Measurements from ENCODE around the gene CCDC88A. TPM values are rescaled to one million over a fixed set of nuclear protein-coding genes. Genes with fewer than 3 reads are reported as not detected.
"Not testable (repeated sequence)": the region's sequence is repeated elsewhere in the genome, so short reads cannot be mapped to it uniquely, and the experiment has no call there.

The CCDC88A gene
- total RNA-seq, 3 donors from 2014 or later: 36.1 to 74.6 (median 50.1) TPM

- intact Hi-C loops (cut with DNase I; ENCODE audit: low total_unique reads): no loop called here
- Histone ChIP-seq H3K27ac (no peak overlapping the region), H3K4me3 (no peak overlapping the region), H3K36me3 (no peaks in the 10 kb centered on the region), H3K9me3 (no peaks in the 10 kb centered on the region), H3K4me1 (no peaks in the 10 kb centered on the region), H3K27me3 (no peaks in the 10 kb centered on the region)
- DNase-seq (ENCODE audit: low spot score in 2 of 2): no peak
- TF ChIP-seq POLR2A (IDR thresholded peaks at IDR 0.05) (no peak), POLR2AphosphoS5 (IDR thresholded peaks at IDR 0.05) (no peak), CTCF (IDR thresholded peaks at IDR 0.05) (no peak)
Measured at GRCh38 chr2:55363636-55364035, 56.0 kb downstream of the CCDC88A start.

GRCh38 chr2:55361465-55362189 lies 58.0 kb downstream of the CCDC88A start:
- H3K9me3 ChIP-seq: no peaks in the 10 kb centered on the region
- TF ChIP-seq POLR2A (IDR thresholded peaks at IDR 0.05): no peak
- no peaks in the 10 kb centered on the region for H3K36me3 ChIP-seq
- H3K4me1 ChIP-seq: no peaks in the 10 kb centered on the region
- no peak overlapping the region for H3K27ac ChIP-seq
- DNase-seq (ENCODE audit: low spot score in 2 of 2): no peak
- intact Hi-C loops (cut with DNase I; ENCODE audit: low total_unique reads): no loop called here
- H3K27me3 ChIP-seq: no peaks in the 10 kb centered on the region
- H3K4me3 ChIP-seq: no peak overlapping the region

- H3K4me3 ChIP-seq: no peak overlapping the region
- DNase-seq (ENCODE audit: low spot score in 2 of 2): no peak
- TF ChIP-seq POLR2AphosphoS5 (IDR thresholded peaks at IDR 0.05): no peak
- no peak for TF ChIP-seq POLR2A (IDR thresholded peaks at IDR 0.05)
- no peak for TF ChIP-seq CTCF (IDR thresholded peaks at IDR 0.05)
- H3K9me3 ChIP-seq: no peaks in the 10 kb centered on the region
- intact Hi-C loops (cut with DNase I; ENCODE audit: low total_unique reads): no loop called here
- H3K27me3 ChIP-seq: no peaks in the 10 kb centered on the region
- no peaks in the 10 kb centered on the region for H3K36me3 ChIP-seq
- H3K27ac ChIP-seq: no peak overlapping the region
- H3K4me1 ChIP-seq: no peaks in the 10 kb centered on the region
Measured at GRCh38 chr2:55358451-55358850, 61.2 kb downstream of the CCDC88A start.

- Histone ChIP-seq H3K4me3 (no peak overlapping the region), H3K36me3 (no peaks in the 10 kb centered on the region), H3K9me3 (no peaks in the 10 kb centered on the region), H3K4me1 (no peaks in the 10 kb centered on the region), H3K27me3 (no peaks in the 10 kb centered on the region), H3K27ac (no peak overlapping the region)
- no peak for DNase-seq (ENCODE audit: low spot score in 2 of 2)
- TF ChIP-seq POLR2A (IDR thresholded peaks at IDR 0.05): no peak
- no peak for TF ChIP-seq CTCF (IDR thresholded peaks at IDR 0.05)
- no peak for TF ChIP-seq POLR2AphosphoS5 (IDR thresholded peaks at IDR 0.05)
- intact Hi-C loops (cut with DNase I; ENCODE audit: low total_unique reads): no loop called here
Measured at GRCh38 chr2:55357927-55358326, 61.7 kb downstream of the CCDC88A start.

GRCh38 chr2:55357164-55357563 lies 62.5 kb downstream of the CCDC88A start:
- Histone ChIP-seq H3K4me1 (no peaks in the 10 kb centered on the region), H3K27ac (no peak overlapping the region), H3K9me3 (no peaks in the 10 kb centered on the region), H3K4me3 (no peak overlapping the region), H3K36me3 (no peaks in the 10 kb centered on the region), H3K27me3 (no peaks in the 10 kb centered on the region)
- TF ChIP-seq CTCF (IDR thresholded peaks at IDR 0.05) (no peak), POLR2AphosphoS5 (IDR thresholded peaks at IDR 0.05) (no peak), POLR2A (IDR thresholded peaks at IDR 0.05) (no peak)
- DNase-seq (ENCODE audit: low spot score in 2 of 2): no peak
- intact Hi-C loops (cut with DNase I; ENCODE audit: low total_unique reads): no loop called here

GRCh38 chr2:55356136-55356535 lies 63.5 kb downstream of the CCDC88A start:
- H3K27ac ChIP-seq; H3K36me3 ChIP-seq; intact Hi-C loops (cut with DNase I; ENCODE audit: low total_unique reads); DNase-seq (ENCODE audit: low spot score in 2 of 2); H3K4me3 ChIP-seq; H3K4me1 ChIP-seq; H3K27me3 ChIP-seq; H3K9me3 ChIP-seq: not testable (repeated sequence)

All from breast epithelium (tissue), 4 donors.